Peyer's patch (tissue), 4 donors: ENCODE measurements around the gene RBM41.
"Not testable (repeated sequence)": the region's sequence is repeated elsewhere in the genome, so short reads cannot be mapped to it uniquely, and the experiment has no call there.

Experiments used
- POLR2A ChIP-seq, 2 donors: fragments of 450-650 bp; IDR thresholded peaks; one replicate each; pipeline ENCODE4 v1.5.1; 2017; ENCODE audit warnings: antibody characterized with exemption in 2 of 2, mild to moderate bottlenecking in 2 of 2, moderate library complexity in 2 of 2
- TF ChIP-seq, protein P1 (sequence below), 6 experiments: fragments of 450-650 bp in 4 of 6; fragments of 200-600 bp in 2 of 6; sonication (generic) in 1 of 6; IDR thresholded peaks; one replicate each; pipeline ENCODE4 v1.5.1; 2017 to 2019; ENCODE audit warnings: antibody characterized with exemption in 6 of 6, mild to moderate bottlenecking in 3 of 6, moderate library complexity in 1 of 6

GRCh38 chrX:107155621-107156430 is 37.2 kb upstream of the RBM41 start:
- TF ChIP-seq POLR2A (IDR thresholded peaks at IDR 0.05) = not testable (repeated sequence)
- TF ChIP-seq, protein P1, sequence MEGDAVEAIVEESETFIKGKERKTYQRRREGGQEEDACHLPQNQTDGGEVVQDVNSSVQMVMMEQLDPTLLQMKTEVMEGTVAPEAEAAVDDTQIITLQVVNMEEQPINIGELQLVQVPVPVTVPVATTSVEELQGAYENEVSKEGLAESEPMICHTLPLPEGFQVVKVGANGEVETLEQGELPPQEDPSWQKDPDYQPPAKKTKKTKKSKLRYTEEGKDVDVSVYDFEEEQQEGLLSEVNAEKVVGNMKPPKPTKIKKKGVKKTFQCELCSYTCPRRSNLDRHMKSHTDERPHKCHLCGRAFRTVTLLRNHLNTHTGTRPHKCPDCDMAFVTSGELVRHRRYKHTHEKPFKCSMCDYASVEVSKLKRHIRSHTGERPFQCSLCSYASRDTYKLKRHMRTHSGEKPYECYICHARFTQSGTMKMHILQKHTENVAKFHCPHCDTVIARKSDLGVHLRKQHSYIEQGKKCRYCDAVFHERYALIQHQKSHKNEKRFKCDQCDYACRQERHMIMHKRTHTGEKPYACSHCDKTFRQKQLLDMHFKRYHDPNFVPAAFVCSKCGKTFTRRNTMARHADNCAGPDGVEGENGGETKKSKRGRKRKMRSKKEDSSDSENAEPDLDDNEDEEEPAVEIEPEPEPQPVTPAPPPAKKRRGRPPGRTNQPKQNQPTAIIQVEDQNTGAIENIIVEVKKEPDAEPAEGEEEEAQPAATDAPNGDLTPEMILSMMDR (IDR thresholded peaks at IDR 0.05) = not testable (repeated sequence)
